ENCODE measurements around the gene TGFA.

TGFA gene

DNA sequence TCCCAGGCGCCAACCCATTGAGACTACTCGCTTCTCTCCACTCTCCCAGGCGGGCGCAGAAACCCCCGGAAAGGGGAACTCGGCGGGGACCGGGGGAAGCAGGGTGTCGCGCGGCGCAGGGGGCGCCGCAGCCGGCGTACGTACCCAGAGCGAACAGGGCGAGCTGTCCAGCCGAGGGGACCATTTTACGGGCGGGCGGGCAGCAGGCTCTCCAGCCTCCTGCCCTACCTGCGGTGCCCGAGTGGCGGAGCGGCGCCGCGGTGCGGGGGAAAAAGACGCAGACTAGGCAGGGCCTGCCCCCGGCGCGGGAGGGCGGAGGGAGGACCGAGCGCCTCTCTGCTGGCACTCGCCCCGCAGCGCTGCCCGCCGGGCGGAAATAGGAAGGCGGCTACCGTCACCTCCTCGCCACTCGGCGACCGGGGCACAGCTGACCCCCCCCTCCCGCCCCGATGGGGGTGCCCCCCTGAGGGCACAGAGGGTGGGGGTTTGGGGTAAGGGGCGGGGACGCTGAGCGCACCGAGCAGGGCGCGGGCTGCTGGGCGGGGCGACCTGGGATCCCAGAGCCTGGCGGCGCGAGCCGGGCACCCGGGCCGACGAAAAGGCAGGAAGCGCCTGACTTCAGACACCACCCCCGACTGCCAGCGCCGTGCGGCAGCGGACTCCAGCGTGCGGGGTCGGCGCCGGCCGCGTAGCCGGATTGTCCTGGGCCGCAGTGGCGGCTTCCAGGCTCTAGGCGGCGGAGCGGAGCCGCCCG lies at the start of gene TGFA:
Gene TGFA, minus strand, starts transcription at position 243 of the 754 bp plus-strand sequence. Its CDS starts 59 bp downstream, at position 184.
- DNase-seq, result peak; percentile 75

DNA sequence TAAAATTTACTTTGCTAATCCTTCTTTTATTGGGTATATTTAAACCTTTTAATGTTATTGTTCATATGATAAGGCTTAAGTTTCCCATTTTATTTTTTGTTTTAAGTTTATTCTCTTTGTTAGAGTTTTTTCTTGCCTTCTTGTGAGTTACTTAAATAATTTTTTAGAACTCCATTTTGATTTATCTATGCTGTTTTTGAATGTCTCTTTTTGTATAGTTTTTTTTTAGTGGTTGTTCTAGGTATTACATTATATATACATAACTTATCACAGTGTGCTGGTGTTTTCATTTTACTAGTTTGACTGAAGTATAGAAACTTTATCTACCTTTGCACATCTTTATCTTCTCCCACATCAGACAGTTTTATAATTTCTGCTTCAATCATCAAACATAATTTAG lies 49.4 kb upstream of the TGFA start:
- DNase-seq, result no peak

DNA sequence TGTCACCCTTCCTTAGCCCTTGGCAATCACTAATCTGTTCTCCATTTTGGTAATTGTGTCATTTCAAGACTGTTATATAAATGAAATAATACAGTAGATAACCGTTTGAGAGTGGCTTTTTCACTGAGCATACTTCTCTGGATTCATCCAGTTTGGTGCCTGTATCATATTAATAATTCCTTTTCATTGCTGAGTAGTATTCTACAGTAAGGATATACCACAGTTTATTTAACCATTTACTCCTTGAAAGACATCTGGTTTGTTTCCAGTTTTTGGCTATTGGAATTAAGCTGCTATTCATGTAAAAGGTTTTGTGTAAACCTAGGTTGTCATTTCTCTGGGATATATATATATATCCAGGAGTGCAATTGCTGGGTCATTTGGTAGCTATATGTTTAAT lies 44.6 kb upstream of the TGFA start:
- DNase-seq, result no peak

DNA sequence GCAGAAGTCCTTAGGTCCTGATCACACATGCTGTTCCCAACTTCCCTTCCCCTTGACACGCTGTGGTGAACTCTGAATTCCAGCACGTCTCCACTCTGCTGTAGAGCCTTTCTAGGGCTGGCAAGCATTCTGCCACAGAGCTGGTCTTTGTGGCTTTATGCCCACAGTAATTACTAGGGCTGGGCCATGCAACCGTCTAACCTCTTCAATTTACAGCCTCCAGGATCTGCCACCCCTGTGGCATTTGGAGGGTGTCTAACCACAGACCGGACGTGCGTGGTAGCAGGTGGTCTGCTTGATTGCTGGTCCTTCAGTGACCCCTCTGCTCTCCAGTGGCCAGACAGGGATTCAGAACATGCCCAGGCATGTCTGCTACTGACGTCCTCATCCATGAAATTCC lies 43.1 kb upstream of the TGFA start:
- DNase-seq, result no peak

DNA sequence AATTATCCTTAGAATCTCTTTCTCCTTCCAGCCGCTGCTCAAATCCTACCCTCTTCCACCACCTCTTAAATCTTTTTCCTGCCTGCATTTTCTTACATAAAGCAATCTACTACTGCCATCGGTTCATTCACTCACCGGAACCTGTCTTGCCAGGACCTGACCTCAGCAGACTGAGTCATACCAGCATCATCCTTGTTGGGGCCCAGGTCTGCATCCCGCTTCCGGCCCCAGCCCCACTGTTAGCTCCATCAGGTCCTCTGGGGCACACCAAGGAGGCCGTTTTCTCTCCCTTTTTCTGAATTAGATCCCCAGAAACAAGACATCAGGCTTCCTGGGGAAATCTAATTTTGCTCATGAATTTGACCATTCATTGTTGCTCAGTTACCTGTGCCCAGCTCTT lies 42.7 kb upstream of the TGFA start:
- DNase-seq, result no peak

DNA sequence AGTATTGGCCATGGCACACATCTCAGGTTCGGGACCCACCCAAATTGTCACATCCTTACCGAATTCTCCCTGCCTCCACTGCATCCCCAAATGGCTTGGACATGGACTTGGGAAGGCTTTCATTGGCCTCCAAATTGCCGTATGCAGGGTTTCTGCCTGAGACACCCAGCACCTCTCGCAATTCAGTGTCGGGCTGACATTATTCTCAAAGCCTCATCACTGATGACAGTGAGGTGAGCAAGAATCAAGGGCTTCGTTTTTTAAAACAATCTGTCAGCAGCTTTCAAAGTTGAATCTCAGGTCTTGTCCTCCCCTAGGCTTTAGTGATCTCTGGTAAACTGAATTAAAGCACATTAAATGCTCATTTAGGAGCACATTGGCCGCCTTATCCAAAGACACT lies 29.5 kb upstream of the TGFA start:
- no peak for DNase-seq

DNA sequence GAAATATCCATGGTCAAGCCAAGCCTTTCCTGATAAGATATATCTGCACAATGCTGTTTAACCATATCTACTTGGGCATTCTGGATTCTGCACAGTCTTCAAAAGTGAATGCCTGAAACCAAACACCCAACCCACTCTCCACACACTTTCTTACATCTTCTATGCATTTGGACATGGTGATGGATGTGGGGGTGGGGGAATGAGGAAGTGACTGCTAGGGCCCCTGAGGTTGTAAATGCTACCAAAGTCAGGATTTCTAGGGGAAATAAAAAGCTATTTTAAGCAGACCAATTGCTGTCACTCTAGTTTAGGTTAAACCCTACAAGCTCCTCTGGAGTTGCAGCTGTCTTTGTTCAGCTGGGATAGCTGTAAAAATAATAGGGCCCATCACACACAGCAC lies 26.7 kb upstream of the TGFA start:
- DNase-seq, result no peak

DNA sequence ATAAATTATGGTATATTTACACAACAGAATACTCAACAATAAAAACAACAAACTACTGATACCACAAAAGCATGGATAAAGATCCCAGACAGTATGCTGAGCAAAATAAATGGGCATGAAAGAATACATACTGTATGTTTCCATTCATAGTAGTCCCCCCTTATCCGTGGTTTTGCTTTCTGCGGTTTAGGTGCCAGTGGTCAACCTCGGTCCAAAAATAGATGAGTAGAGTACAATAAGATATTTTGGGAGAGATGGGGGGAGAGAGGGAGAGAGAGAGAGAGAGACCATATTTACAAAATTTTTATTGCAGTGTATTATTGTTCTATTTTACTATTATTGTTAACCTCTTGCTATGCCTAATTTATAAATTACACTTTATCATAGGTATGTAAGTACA lies 21.0 kb upstream of the TGFA start:
- no peak for DNase-seq

DNA sequence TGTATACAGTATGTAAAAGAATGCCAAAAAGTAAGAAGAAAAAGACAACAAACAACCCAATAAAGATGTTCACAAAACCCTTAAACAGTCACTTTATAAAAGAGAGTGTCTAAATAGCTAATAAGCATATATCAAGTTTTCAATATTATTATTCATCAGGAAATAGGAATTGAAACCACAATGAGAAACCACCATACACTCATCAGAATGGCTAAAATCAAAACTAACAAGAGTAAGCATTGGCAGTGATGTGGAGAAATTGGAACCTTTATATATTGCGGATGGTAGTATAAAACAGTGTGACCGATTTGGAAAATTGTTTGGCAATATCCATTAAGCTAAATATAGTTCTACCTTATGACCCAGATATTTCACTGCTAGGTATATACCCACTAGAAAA lies 20.5 kb upstream of the TGFA start:
- no peak for DNase-seq

DNA sequence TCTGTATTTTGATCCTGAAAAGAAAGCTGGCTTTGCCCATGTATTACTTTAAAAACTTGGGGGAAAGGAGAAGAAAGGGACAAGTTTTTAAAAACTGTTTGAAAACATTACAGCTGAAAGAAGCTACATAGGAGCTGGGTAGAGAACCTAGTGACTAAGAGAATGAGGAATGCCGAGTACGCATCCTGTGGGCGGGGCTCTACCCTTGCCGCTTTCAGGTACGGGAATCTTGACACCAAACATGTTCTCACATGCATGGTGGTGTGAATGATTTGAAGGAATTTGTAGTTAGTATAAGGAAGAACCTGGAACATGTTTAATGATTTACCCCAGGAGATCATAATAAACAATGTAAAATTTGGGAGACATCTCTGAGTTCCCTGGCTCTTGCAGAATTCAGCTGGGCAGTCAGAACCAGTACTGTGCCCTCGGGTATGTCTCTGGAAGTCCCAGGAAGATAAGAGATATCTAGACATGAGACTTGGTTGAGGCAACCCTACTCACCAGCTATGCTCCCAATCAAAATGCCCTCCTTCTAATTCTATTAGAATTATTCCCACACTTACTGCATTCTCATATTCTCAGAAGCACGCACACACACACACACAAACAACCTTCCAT lies 16.5 kb upstream of the TGFA start:
- no peak for DNase-seq

DNA sequence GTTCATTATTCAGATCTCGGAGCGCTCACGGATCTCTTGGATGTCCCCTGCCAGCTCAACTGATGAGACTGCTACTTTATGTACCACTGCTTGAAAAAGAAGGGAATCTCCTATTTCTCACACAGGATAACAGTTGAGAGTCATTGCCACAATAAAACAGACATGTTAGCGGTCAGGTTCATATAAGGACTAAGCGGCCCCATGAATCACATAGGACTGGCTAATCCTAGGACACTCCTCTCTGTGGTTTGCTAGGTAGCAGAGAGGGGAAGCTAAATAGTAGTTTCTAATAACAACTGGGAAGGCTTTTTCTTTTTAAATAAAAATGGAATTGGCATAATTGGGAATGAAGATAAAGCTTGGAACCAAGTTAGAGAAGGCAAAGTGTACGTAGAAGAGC lies 15.9 kb upstream of the TGFA start:
- no peak for DNase-seq

DNA sequence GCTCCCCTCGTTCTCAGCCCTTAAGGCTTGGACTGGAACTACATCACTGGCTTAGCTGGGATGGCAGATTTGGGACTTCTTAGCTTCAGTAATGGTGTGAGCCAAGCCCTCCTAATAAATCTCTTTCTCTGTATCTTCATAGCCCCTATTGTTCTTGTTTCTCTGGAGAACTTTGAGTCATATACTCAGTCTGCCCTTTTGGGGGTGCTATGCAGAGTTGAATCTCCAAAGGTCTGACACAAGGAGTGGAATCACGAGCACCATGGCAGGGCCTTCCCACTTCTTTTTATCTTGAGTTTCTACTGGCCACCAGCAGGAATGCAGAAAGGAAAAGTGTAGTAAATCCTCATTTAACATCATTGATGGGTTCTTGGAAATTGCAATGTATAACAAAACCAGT lies 13.3 kb upstream of the TGFA start:
- no peak for DNase-seq

DNA sequence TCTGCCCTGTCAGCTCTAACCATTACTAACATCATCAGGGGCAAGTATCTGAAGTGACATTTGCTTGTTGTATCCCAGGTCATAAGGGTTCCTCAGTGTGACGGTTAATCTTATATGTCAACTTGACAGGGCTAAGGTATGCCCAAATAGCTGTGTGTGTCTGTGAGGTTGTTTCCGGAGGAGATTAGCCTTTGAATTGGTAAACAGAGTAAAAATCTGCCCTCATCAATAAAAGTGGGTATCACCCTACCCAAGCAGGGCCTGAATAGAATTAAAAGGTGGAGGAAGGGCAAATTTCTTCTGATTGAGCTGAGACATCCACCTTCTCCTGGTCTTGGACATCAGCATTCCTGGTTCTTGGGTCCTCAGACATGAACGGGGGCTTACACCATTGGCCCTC lies 12.8 kb upstream of the TGFA start:
- DNase-seq, result no peak

DNA sequence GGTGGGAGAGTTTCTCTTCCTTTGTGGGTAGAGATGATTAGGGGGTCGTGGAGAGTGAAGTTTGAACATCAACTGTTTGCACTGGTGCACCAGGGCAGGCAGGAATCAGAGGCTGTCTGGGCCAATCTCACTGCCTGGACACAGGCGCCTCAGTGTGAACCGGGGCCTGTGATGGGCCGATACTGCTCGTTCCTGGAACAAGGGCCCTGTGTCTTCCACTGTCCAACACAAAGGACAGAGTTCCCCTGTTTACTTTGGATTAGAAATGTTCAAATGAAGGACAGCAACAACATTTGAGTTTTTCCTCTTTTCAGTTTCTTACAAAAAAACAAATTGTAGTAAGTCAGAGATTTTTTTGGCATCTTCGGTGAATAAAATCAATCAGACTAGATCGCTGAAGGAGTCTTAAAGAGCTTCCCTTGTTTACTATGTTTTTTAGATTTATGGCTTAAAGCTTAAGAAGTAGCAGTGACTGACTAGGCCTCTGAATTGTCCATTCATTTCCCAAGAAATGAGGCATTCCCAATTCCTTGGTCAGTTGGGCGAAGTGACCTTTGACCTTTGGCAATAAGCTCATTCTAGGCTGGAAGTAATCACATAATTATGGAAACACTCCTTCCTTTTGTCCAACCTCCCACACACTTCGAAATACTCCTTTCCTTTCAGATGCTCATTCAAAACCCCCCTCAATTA lies 11.6 kb upstream of the TGFA start:
- no peak for DNase-seq

DNA sequence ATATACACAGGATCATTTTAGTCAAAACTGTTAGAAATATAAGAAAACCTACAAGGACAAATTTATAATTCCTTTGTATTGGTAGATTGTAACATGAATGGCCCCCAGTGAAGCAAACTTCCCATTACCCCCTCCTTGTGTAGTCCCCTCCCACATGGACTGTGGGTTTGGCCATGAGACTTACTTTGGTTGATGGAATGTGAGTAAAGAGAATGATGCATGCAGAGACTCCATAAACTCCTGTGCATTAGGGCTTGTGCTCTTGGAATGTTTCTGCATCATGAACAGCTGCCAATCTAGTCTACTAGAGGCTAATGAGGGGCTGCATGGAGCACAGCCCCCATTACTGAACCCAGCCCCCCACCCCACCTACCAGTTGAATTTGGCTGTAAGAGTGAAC lies 8.3 kb upstream of the TGFA start:
- DNase-seq, result no peak

DNA sequence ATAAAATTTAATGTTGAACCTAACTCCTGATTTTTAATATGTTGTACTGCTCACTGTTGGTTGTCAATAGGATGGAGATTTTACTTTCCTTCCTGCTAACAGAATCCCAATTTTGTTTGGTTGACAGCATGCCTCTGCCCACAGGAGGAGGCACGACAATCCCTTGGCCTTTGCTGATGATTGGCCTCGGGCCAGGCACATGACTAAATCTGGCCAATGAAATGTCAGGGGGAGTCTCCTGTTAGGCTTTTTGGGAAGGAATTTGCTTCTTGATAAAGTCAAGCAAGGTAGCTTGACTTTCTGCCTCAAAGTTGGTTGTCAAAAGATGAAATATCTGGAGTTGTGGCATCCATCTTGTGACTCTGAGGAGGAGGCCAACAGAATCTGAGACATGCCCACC lies 6.8 kb upstream of the TGFA start:
- DNase-seq, result no peak

DNA sequence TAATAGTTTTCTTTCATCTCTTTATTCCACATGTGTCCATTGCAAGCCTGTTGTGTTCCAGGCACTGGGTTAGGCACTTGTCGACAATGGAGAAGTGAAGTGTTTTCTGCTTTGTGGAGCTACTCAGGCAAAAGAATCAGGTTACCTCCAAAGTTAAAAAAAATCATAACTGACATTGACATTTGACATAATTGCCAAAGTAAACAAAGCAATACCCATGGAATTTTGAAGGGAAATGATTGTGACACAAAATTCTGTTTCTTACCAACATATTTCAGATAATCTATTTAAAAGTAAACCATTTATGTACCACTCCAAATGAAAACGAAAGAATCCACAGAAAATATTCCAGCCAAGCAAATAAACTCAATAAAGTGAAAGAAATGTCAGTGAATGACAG lies 6.4 kb upstream of the TGFA start:
- DNase-seq, result no peak

DNA sequence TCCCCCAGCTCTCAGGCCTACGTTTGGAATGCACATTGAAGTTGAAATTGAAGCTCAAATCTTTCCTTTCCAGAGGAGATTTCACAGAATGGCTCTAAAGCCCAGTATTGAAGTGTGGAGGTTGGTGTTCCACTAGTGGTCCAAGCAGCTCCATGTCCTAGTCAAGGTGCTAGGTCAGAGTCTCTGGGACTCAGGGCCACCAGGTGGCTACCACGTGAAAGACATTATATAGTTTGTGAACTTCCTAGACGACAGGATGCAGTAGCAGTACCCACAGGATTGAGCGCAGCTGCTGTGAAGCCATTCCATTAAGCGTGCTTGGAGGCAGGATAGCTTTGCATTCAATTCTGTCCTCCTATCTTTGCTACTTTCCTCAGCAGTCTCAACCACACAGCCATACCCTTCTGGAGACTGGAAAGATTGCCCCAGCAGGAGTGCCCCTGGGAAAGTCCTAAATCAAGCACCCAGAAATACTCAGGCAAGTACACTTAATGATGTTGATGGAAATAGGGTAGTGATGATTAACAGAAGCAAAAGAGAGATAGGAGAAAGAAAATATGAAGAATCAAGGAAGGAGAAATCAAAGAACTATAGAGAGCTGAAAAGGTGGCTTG lies 4.7 kb upstream of the TGFA start:
- DNase-seq, result no peak

DNA sequence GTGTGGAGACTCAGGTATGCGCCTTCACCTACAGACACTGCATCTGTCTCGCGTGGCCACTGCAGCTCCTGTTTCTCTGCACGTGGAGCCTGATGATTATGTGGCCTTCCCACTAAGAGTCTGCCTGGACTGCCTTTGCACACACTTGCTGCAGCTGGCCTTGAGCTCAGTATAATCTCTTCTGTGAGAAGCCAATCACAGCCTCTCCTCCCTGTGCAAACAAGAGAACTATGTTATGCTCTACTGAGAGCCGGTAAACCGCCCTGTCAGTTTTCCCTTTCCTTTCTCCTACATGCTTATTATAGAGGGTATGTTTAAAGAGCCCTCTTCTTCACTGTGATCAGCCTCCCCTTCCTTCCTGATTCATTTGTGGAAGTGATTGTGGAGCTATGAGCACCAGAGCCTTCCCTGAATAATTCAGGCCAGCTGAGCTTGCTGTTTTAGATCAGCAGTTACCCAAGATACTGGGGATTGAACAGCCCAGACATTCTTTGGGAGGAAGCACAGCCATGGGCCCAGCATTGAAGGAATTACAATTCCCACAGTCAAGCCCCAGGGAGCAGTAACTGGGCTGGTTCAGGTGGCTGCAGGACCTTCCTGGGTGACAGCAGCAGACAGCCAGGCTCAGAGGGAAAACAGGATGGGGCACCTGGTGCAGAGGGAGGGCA lies 3.7 kb upstream of the TGFA start:
- no peak for DNase-seq

DNA sequence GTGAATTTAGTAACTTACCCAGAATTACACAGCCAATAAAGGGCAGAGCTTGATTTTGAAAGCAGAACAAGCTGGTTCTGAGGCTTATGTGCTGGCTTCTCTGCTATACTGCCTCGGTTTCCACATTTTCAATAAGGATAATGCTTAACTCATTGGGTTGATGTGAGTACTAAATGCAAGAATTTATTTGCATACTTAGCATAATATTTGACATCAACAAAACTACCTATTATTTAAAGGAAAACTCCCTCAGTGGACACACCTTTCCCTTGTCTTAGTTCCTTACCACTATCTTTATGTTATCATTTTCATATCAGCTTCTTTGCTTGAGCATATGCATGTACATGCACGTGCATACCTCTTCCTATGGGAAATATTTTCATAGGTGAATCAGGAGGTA lies 3.0 kb upstream of the TGFA start:
- no peak for DNase-seq

DNA sequence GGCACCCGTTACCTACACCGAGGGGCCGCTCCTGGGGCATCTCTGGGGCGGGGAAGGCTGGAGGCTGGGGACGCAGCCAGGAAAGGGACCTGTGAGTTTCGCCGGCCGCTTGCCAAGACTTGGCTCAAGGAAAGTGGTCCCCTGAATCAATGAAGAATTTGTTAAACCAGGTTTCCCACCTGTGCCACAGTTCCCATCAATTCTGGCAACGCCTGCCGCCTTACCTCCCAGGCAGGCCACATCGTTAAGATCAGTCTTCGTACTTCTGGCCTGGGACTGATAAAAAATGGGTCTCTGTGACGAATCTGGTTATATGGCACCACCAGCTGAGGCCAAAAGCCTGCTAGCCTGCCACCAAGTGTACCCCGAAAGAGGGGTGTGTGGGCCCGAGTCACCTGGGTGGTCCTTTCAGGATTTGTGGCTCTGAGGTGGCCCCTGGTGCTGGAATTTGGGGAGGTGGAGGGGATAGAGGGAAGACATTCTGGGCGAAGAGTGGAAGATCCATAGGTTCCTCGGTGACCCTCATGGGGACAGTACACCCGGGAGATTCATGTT lies 789 bp upstream of the TGFA start:
- DNase-seq, result no peak

DNA sequence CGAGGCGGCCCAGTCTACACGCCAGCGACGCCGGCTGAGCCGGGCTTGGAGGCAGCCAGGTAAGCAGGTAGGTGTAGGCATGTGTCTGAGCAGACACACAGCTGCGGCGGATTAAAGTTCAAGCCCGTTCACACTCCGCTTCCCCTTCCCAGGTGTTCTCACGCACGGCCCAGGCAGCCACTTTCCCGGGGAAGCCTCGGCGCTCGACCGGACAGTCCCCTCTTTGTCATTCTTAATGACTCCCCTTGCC lies 367 bp downstream of the TGFA start:
- no peak for DNase-seq
